ENCODE measurements around the gene GLRX5. TPM values are rescaled to one million over a fixed set of nuclear protein-coding genes. Genes with fewer than 3 reads are reported as not detected.

GLRX5 gene
- total RNA-seq, 4 donors from 2014 or later, result 28.0 to 83.2 (median 74.0) TPM

DNA sequence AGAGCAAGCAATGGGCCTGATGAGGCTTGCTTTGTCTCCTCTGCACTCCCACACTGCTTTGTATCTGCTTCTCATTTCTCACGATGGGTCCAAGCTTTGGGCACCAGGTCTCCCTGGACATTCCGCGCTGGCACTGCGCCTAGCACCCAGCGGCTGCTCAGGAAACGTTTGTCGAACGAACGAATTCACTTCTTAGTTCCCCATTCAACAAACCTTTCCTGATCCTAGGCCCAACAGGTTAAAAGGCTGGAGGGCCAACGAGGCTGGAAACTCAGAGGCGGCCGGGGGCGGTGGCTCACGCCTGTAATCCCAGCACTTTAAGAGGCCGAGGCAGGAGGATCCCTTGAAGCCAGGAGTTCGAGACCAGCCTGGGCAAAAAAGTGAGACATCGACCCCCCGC is 1.0 kb upstream of the GLRX5 start:
- H3K9me3 ChIP-seq, result no peaks in the 10 kb centered on the region
- DNase-seq, result no peak
- peak overlapping the region; percentile 89 to 95 (median 92) for H3K27ac ChIP-seq
- no peak for ATAC-seq
- in situ Hi-C loops (cut with MboI; ENCODE audit: low sequenced_read_pairs in 4 of 4), result loop anchor here in 3 of 4 donors (5.0 to 25.0 kb wide), 3 partner anchors 92 to 397 kb away; partner anchors contain the start of gene DICER1 (in 1 of the 3)
- TF ChIP-seq POLR2A (IDR thresholded peaks at IDR 0.05), result no peak
- TF ChIP-seq, protein P1, sequence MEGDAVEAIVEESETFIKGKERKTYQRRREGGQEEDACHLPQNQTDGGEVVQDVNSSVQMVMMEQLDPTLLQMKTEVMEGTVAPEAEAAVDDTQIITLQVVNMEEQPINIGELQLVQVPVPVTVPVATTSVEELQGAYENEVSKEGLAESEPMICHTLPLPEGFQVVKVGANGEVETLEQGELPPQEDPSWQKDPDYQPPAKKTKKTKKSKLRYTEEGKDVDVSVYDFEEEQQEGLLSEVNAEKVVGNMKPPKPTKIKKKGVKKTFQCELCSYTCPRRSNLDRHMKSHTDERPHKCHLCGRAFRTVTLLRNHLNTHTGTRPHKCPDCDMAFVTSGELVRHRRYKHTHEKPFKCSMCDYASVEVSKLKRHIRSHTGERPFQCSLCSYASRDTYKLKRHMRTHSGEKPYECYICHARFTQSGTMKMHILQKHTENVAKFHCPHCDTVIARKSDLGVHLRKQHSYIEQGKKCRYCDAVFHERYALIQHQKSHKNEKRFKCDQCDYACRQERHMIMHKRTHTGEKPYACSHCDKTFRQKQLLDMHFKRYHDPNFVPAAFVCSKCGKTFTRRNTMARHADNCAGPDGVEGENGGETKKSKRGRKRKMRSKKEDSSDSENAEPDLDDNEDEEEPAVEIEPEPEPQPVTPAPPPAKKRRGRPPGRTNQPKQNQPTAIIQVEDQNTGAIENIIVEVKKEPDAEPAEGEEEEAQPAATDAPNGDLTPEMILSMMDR (IDR thresholded peaks at IDR 0.05 in 4 of 5, conservative IDR thresholded peaks at IDR 0.05 in 1 of 5), result no peak
- H3K27me3 ChIP-seq, result no peaks in the 10 kb centered on the region
- intact Hi-C loops (cut with DNase I; ENCODE audit: low total_unique reads), result loop anchor here (10.0 kb wide), 2 partner anchors 239 to 379 kb away; partner anchors contain the start of gene DICER1
- peaks cover 84 to 86% of the 10 kb centered on the region in 2 donors for H3K4me1 ChIP-seq
- H3K36me3 ChIP-seq, result no peaks in the 10 kb centered on the region
- peak overlapping the region; percentile 80 to 99 (median 94) for H3K4me3 ChIP-seq

DNA sequence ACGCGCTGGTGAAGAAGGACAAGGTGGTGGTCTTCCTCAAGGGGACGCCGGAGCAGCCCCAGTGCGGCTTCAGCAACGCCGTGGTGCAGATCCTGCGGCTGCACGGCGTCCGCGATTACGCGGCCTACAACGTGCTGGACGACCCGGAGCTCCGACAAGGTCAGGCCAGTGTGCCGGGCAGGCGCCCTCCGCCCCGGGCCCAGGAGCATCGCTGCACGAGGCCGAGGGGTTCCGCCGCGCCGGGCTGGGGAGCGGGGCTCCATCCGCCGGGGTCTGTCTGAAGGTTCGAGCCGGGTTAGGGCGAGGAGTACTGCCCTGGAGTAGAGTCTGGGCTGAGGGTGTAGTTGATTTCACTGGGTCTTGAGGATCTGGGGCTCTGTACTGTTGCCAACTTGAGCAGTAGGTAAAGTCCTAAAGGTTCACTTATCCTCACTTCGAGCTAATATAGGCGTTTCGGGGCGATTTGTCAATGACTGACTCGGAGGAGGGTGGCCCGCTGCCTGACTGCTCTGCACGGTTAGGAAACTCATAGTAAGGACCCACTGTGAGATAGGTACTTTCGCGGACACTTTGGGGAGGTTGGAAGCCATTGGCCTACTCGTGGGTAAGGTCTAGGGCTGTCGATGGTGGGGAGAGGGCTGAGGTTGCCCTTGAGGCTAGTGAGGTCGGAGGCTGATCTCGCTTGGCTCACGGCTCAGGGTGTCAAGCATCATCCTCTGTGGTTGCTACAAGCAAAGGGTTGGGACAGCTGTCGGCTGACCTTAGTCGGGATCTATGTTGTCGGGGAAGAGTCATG is 574 bp downstream of the GLRX5 start:
- DNase-seq, result peak in 1 of 2 donors; percentile 43

DNA sequence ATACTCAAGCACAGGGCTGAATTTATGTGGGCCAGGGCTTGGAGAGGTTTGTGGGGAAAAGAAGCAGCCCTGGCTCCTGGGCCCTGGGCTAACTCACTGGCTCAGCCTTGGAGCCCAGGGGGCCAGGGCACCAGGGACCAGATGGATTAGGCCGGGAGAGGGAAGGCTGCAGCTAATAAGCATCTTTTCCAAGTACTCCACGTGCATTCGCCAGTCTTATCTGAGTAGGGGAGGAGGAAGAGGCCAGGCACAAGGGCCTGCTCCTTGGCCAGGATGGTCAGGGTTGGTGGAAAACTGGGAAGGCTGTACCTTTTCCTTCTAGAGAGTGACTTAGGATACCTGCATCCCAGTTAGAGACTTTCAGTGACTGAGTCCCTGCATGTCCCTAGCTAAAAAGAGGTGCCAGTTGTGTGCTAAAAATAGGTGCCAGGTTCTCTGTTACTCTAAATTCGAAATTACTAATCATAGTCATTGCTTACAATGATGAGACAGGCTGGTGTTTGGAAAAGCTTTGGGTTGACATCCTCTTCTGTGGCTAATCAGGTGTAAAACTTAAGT is 1.3 kb downstream of the GLRX5 start:
- TF ChIP-seq, protein P1 (IDR thresholded peaks at IDR 0.05 in 4 of 5, conservative IDR thresholded peaks at IDR 0.05 in 1 of 5), result no peak
- peak; percentile 55 to 62 for TF ChIP-seq POLR2A (IDR thresholded peaks at IDR 0.05)
- Histone ChIP-seq H3K27me3 (no peaks in the 10 kb centered on the region), H3K36me3 (no peaks in the 10 kb centered on the region), H3K4me1 (peaks cover 76 to 79% of the 10 kb centered on the region in 2 donors), H3K27ac (peak overlapping the region; percentile 91 to 95 (median 92)), H3K4me3 (peak overlapping the region; percentile 69 to 99 (median 82)), H3K9me3 (no peaks in the 10 kb centered on the region)
- ATAC-seq (peak; percentile 8 to 23), DNase-seq (no peak)
- in situ Hi-C loops (cut with MboI; ENCODE audit: low sequenced_read_pairs in 4 of 4), result loop anchor here in 2 of 4 donors (25.0 kb wide), 2 partner anchors 374 to 399 kb away; partner anchors contain the start of gene DICER1 (in 1 of the 2)
- intact Hi-C loops (cut with DNase I; ENCODE audit: low total_unique reads), result loop anchor here (2.0 to 10.0 kb wide), 3 partner anchors 25 to 381 kb away; partner anchors contain the start of gene DICER1

More for the DNA sequence above, 574 bp downstream of the GLRX5 start:
- peak; percentile 6 to 11 for ATAC-seq
- Histone ChIP-seq H3K9me3 (no peaks in the 10 kb centered on the region), H3K27me3 (no peaks in the 10 kb centered on the region), H3K4me1 (peaks cover 79 to 81% of the 10 kb centered on the region in 2 donors), H3K4me3 (peak overlapping the region; percentile 69 to 99 (median 82)), H3K27ac (peak overlapping the region; percentile 91 to 95 (median 92)), H3K36me3 (no peaks in the 10 kb centered on the region)
- TF ChIP-seq, protein P1 (IDR thresholded peaks at IDR 0.05 in 4 of 5, conservative IDR thresholded peaks at IDR 0.05 in 1 of 5), result peak in 1 of 5 experiments; percentile 12
- TF ChIP-seq POLR2A (IDR thresholded peaks at IDR 0.05), result no peak
- in situ Hi-C loops (cut with MboI; ENCODE audit: low sequenced_read_pairs in 4 of 4), result loop anchor here in 2 of 4 donors (25.0 kb wide), 2 partner anchors 373 to 398 kb away; partner anchors contain the start of gene DICER1 (in 1 of the 2)
- intact Hi-C loops (cut with DNase I; ENCODE audit: low total_unique reads), result loop anchor here (2.0 to 10.0 kb wide), 3 partner anchors 25 to 381 kb away; partner anchors contain the start of gene DICER1

DNA sequence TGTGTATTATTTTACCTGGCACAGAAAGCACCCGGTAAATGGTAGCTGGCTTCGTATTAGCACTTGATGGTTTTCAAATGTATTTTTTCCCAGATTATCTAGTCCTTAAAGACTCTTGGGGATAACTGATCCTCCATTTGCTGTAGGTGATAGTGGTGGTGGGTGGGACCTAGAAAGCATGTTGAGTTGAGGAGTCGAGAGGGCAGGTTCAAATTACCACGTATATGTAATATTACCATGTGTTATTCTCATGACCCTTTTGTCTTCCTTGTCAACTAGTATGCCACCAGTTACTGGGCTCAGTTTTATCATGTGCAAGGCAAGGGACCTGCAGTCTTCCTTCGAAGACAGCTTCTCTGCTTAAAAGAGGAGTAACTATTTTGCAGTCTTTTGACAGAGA is 1.8 kb downstream of the GLRX5 start:
- TF ChIP-seq POLR2A (IDR thresholded peaks at IDR 0.05), result no peak
- TF ChIP-seq, protein P1 (IDR thresholded peaks at IDR 0.05 in 4 of 5, conservative IDR thresholded peaks at IDR 0.05 in 1 of 5), result no peak
- Histone ChIP-seq H3K27me3 (no peaks in the 10 kb centered on the region), H3K4me3 (peak overlapping the region; percentile 6 to 99 (median 76)), H3K4me1 (peaks cover 75 to 79% of the 10 kb centered on the region in 2 donors), H3K27ac (peak overlapping the region; percentile 91 to 95 (median 92)), H3K36me3 (no peaks in the 10 kb centered on the region), H3K9me3 (no peaks in the 10 kb centered on the region)
- in situ Hi-C loops (cut with MboI; ENCODE audit: low sequenced_read_pairs in 4 of 4), result loop anchor here in 2 of 4 donors (25.0 kb wide), 2 partner anchors 374 to 399 kb away; partner anchors contain the start of gene DICER1 (in 1 of the 2)
- intact Hi-C loops (cut with DNase I; ENCODE audit: low total_unique reads), result loop anchor here (2.0 to 10.0 kb wide), 3 partner anchors 26 to 382 kb away; partner anchors contain the start of gene DICER1
- ATAC-seq (peak; percentile 5 to 11), DNase-seq (no peak)

All from gastrocnemius medialis (tissue), 4 donors.